Right lobe of liver (tissue), 4 donors: ENCODE results near the gene KCND2.

Source experiments
- POLR2A ChIP-seq: fragments of 450-650 bp; IDR thresholded peaks from one replicate; pipeline ENCODE4 v1.6.1; 2017; ENCODE audit warnings: antibody characterized with exemption, mild to moderate bottlenecking
- TF ChIP-seq, protein P1 (sequence below), 4 donors: fragments of 200-600 bp in 3 of 4; fragments of 450-650 bp in 1 of 4; IDR thresholded peaks; one replicate each; pipeline versions ENCODE4 v1.5.1 to v1.8.0; 2016 to 2022; ENCODE audit warnings: antibody characterized with exemption in 4 of 4, mild to moderate bottlenecking in 2 of 4
- donor health status: DM: no; HTN: no; CAD: no.
- donor health status: DM: no; HTN: no; CAD: no.
- donor health status: DM: no; HTN: yes; CAD: no.

DNA sequence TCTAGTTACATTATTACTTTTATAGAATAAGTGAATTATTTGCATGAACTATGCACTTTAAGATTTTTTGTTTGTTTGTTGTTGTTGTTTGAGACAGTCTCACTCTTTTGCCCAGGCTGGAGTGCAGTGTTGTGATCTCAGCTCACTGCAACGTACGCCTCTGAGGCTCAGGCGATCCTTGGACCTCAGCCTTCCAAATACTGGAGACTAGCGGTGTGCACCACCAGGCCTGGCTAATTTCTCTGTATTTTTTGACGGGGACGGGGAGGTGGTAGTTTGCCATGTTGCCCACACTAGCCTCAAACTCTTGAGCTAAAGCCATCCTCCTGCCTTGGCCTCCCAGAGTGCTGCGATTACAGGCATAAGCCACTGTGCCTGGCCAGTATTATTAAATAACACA is 29.2 kb downstream of the KCND2 start:
- TF ChIP-seq, protein P1, sequence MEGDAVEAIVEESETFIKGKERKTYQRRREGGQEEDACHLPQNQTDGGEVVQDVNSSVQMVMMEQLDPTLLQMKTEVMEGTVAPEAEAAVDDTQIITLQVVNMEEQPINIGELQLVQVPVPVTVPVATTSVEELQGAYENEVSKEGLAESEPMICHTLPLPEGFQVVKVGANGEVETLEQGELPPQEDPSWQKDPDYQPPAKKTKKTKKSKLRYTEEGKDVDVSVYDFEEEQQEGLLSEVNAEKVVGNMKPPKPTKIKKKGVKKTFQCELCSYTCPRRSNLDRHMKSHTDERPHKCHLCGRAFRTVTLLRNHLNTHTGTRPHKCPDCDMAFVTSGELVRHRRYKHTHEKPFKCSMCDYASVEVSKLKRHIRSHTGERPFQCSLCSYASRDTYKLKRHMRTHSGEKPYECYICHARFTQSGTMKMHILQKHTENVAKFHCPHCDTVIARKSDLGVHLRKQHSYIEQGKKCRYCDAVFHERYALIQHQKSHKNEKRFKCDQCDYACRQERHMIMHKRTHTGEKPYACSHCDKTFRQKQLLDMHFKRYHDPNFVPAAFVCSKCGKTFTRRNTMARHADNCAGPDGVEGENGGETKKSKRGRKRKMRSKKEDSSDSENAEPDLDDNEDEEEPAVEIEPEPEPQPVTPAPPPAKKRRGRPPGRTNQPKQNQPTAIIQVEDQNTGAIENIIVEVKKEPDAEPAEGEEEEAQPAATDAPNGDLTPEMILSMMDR (IDR thresholded peaks at IDR 0.05), result no peak
- TF ChIP-seq POLR2A, result no peak
